GM23338 (cell line): ENCODE results near the gene KCNJ11. TPM values are rescaled to one million over a fixed set of nuclear protein-coding genes. Genes with fewer than 3 reads are reported as not detected.

ENCODE experiments used
- ATAC-seq: fragments of 200-7000 bp; cut with Tn5 transposase; 3 replicates; pipeline ENCODE4 v1.9.1; 2020
- DNase-seq: peaks from one replicate; pipeline ENCODE4 v3.0.0-alpha.2; 2015; ENCODE audit warnings: low spot score
- H2AFZ ChIP-seq: fragments of 200-600 bp; sonication (generic); 2 replicates; pipeline ENCODE4 v1.8.0; 2016; ENCODE audit warnings: antibody characterized with exemption, mild to moderate bottlenecking, moderate library complexity
- H3F3A ChIP-seq: fragments of 200-600 bp; sonication (generic); replicated peaks from 2 replicates; pipeline ENCODE4 v1.8.0; 2017; ENCODE audit warnings: antibody characterized with exemption, mixed run types, low read depth
- H3K27ac ChIP-seq: fragments of 200-600 bp; sonication (generic); 2 replicates; pipeline ENCODE4 v1.6.1; 2016; ENCODE audit warnings: low read depth
- H3K27me3 ChIP-seq: fragments of 200-600 bp; sonication (generic); 2 replicates; pipeline ENCODE4 v1.8.0; 2016; ENCODE audit warnings: mild to moderate bottlenecking, mixed run types, moderate library complexity; ENCODE audit not compliant: insufficient read depth
- H3K36me3 ChIP-seq: fragments of 200-600 bp; sonication (generic); 2 replicates; pipeline ENCODE4 v1.8.0; 2016; ENCODE audit warnings: mild to moderate bottlenecking; ENCODE audit not compliant: insufficient read depth
- H3K4me1 ChIP-seq: fragments of 200-600 bp; sonication (generic); 2 replicates; pipeline ENCODE4 v1.8.0; 2016; ENCODE audit warnings: mild to moderate bottlenecking, moderate library complexity; ENCODE audit not compliant: insufficient read depth
- H3K4me2 ChIP-seq: fragments of 200-600 bp; sonication (generic); 2 replicates; pipeline ENCODE4 v1.7.1; 2017; ENCODE audit warnings: mixed run types
- H3K4me3 ChIP-seq: fragments of 200-600 bp; sonication (generic); 2 replicates; pipeline ENCODE4 v1.6.1; 2016; ENCODE audit warnings: mixed run types
- H3K79me2 ChIP-seq: fragments of 200-600 bp; sonication (generic); replicated peaks from 2 replicates; pipeline ENCODE4 v1.8.0; 2017; ENCODE audit warnings: mild to moderate bottlenecking; ENCODE audit not compliant: insufficient read depth
- H3K9me2 ChIP-seq: fragments of 200-600 bp; sonication (generic); 2 replicates; pipeline ENCODE4 v1.8.0; 2017; ENCODE audit not compliant: insufficient read depth
- H4K20me1 ChIP-seq: fragments of 200-600 bp; sonication (generic); replicated peaks from 2 replicates; pipeline ENCODE4 v1.8.0; 2017; ENCODE audit warnings: mild to moderate bottlenecking; ENCODE audit not compliant: insufficient read depth
- H3K27ac Mint-ChIP-seq: 2 replicates; pipeline ENCODE4 v1.8.0; 2020; ENCODE audit warnings: inconsistent platforms, mild to moderate bottlenecking, moderate library complexity, mixed read lengths
- H3K27me3 Mint-ChIP-seq: 3 replicates; pipeline ENCODE4 v1.8.0; 2022; ENCODE audit warnings: low read depth, mild to moderate bottlenecking, moderate library complexity, mixed read lengths, inconsistent platforms; ENCODE audit not compliant: insufficient read depth, poor library complexity
- H3K36me3 Mint-ChIP-seq: 3 replicates; pipeline ENCODE4 v1.8.0; 2021; ENCODE audit warnings: low read depth, mild to moderate bottlenecking, inconsistent platforms, moderate library complexity, mixed read lengths
- H3K4me1 Mint-ChIP-seq: 3 replicates; pipeline ENCODE4 v1.8.0; 2020; ENCODE audit warnings: mild to moderate bottlenecking, inconsistent platforms, mixed read lengths
- H3K4me3 Mint-ChIP-seq: 3 replicates; pipeline ENCODE4 v1.8.0; 2021; ENCODE audit warnings: moderate library complexity, mild to moderate bottlenecking, inconsistent platforms, mixed read lengths
- H3K9me3 Mint-ChIP-seq: 3 replicates; pipeline ENCODE4 v1.8.0; 2020; ENCODE audit warnings: moderate library complexity, mild to moderate bottlenecking, inconsistent platforms, mixed read lengths
- CREB1 ChIP-seq: fragments of 250-450 bp; sonication (Bioruptor Pico); IDR thresholded peaks from 2 replicates; pipeline ENCODE4 v1.5.0; 2020; ENCODE audit warnings: low read depth, mild to moderate bottlenecking, moderate library complexity
- ETS1 ChIP-seq: IDR thresholded peaks from 2 replicates; pipeline ENCODE4 v1.6.1; 2016; ENCODE audit warnings: antibody characterized with exemption
- EZH2phosphoT487 ChIP-seq: fragments of 200-600 bp; sonication (generic); IDR thresholded peaks from one replicate; pipeline ENCODE4 v1.8.1; 2018; ENCODE audit warnings: antibody characterized with exemption; ENCODE audit not compliant: unreplicated experiment
- JUNB ChIP-seq: IDR thresholded peaks from one replicate; pipeline ENCODE4 v1.6.1; 2016; ENCODE audit warnings: antibody characterized with exemption; ENCODE audit not compliant: unreplicated experiment
- NANOG ChIP-seq: IDR thresholded peaks from 2 replicates; pipeline ENCODE4 v1.6.1; 2016; ENCODE audit warnings: antibody characterized with exemption, borderline replicate concordance
- POLR2AphosphoS5 ChIP-seq: IDR thresholded peaks from 2 replicates; pipeline ENCODE4 v1.6.1; 2016; ENCODE audit warnings: antibody characterized with exemption, low read depth
- STAT1 ChIP-seq: IDR thresholded peaks from one replicate; pipeline ENCODE4 v1.6.1; 2016; ENCODE audit warnings: antibody characterized with exemption; ENCODE audit not compliant: unreplicated experiment
- ZNF114 ChIP-seq: fragments of 250-450 bp; sonication (Bioruptor Pico); IDR thresholded peaks from 2 replicates; pipeline ENCODE4 v1.5.0; 2020; ENCODE audit warnings: mild to moderate bottlenecking, moderate library complexity
- polyA plus RNA-seq: library from polyadenylated mRNA; unstranded; fragments of >200 nt; fragmentation: Nextera tagmentation; extraction: Ambion mirVana; gene quantifications from 2 replicates; pipeline ENCODE4 v1.2.1, GENCODE V29; 2016
- total RNA-seq: library from RNA; depleted of rRNA; stranded (reverse); fragments of >200 nt; shearing (Covaris generic); gene quantifications from 2 replicates; pipeline ENCODE4 v1.2.3, GENCODE V29; 2014
- TF ChIP-seq, protein P1 (sequence below), 2 experiments: fragments of 200-600 bp in 1 of 2; sonication (generic) in 1 of 2; conservative IDR thresholded peaks; 2 replicates each; pipeline versions ENCODE4 v1.5.1 to v1.6.1; 2016 to 2017; ENCODE audit warnings: antibody characterized with exemption in 2 of 2, low read depth in 2 of 2, mild to moderate bottlenecking in 2 of 2, moderate library complexity in 1 of 2
- TF ChIP-seq, protein P2 (sequence below): fragments of 250-450 bp; sonication (Bioruptor Pico); IDR thresholded peaks from 2 replicates; pipeline ENCODE4 v1.5.0; 2020; ENCODE audit warnings: mild to moderate bottlenecking, moderate library complexity
- TF ChIP-seq, protein P3 (sequence below): IDR thresholded peaks from one replicate; pipeline ENCODE4 v1.6.1; 2018; ENCODE audit warnings: antibody characterized with exemption; ENCODE audit not compliant: unreplicated experiment

The KCNJ11 gene
- total and polyA plus RNA-seq, 2 experiments from 2014 or later: 0.89 to 7.9 TPM

- DNase-seq (no peak), ATAC-seq (no peak)
- Histone ChIP-seq H4K20me1 (no peaks in the 10 kb centered on the region), H3K4me2 (no peak overlapping the region), H3K4me1 (peaks cover 16% of the 10 kb centered on the region), H3K27me3 (no peaks in the 10 kb centered on the region), H3K4me3 (no peak overlapping the region), H3K79me2 (no peaks in the 10 kb centered on the region), H3K27ac (no peak overlapping the region), H3F3A (no peaks in the 10 kb centered on the region), H3K36me3 (no peaks in the 10 kb centered on the region), H2AFZ (no peak overlapping the region), H3K9me2 (no peaks in the 10 kb centered on the region)
- H3K9me3 Mint-ChIP-seq: no peaks in the 10 kb centered on the region
- peaks cover 14% of the 10 kb centered on the region for H3K27me3 Mint-ChIP-seq
- no peaks in the 10 kb centered on the region for H3K36me3 Mint-ChIP-seq
- H3K4me3 Mint-ChIP-seq: no peak overlapping the region
- H3K4me1 Mint-ChIP-seq: peaks cover 27% of the 10 kb centered on the region
- no peak for TF ChIP-seq ZNF114 (CRISPR knock-in tag)
- TF ChIP-seq, protein P1, sequence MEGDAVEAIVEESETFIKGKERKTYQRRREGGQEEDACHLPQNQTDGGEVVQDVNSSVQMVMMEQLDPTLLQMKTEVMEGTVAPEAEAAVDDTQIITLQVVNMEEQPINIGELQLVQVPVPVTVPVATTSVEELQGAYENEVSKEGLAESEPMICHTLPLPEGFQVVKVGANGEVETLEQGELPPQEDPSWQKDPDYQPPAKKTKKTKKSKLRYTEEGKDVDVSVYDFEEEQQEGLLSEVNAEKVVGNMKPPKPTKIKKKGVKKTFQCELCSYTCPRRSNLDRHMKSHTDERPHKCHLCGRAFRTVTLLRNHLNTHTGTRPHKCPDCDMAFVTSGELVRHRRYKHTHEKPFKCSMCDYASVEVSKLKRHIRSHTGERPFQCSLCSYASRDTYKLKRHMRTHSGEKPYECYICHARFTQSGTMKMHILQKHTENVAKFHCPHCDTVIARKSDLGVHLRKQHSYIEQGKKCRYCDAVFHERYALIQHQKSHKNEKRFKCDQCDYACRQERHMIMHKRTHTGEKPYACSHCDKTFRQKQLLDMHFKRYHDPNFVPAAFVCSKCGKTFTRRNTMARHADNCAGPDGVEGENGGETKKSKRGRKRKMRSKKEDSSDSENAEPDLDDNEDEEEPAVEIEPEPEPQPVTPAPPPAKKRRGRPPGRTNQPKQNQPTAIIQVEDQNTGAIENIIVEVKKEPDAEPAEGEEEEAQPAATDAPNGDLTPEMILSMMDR (conservative IDR thresholded peaks at IDR 0.05; ENCODE audit: low read depth in 2 of 2): no peak
- no peak for TF ChIP-seq STAT1
- no peak for TF ChIP-seq EZH2phosphoT487
- TF ChIP-seq, protein P2, sequence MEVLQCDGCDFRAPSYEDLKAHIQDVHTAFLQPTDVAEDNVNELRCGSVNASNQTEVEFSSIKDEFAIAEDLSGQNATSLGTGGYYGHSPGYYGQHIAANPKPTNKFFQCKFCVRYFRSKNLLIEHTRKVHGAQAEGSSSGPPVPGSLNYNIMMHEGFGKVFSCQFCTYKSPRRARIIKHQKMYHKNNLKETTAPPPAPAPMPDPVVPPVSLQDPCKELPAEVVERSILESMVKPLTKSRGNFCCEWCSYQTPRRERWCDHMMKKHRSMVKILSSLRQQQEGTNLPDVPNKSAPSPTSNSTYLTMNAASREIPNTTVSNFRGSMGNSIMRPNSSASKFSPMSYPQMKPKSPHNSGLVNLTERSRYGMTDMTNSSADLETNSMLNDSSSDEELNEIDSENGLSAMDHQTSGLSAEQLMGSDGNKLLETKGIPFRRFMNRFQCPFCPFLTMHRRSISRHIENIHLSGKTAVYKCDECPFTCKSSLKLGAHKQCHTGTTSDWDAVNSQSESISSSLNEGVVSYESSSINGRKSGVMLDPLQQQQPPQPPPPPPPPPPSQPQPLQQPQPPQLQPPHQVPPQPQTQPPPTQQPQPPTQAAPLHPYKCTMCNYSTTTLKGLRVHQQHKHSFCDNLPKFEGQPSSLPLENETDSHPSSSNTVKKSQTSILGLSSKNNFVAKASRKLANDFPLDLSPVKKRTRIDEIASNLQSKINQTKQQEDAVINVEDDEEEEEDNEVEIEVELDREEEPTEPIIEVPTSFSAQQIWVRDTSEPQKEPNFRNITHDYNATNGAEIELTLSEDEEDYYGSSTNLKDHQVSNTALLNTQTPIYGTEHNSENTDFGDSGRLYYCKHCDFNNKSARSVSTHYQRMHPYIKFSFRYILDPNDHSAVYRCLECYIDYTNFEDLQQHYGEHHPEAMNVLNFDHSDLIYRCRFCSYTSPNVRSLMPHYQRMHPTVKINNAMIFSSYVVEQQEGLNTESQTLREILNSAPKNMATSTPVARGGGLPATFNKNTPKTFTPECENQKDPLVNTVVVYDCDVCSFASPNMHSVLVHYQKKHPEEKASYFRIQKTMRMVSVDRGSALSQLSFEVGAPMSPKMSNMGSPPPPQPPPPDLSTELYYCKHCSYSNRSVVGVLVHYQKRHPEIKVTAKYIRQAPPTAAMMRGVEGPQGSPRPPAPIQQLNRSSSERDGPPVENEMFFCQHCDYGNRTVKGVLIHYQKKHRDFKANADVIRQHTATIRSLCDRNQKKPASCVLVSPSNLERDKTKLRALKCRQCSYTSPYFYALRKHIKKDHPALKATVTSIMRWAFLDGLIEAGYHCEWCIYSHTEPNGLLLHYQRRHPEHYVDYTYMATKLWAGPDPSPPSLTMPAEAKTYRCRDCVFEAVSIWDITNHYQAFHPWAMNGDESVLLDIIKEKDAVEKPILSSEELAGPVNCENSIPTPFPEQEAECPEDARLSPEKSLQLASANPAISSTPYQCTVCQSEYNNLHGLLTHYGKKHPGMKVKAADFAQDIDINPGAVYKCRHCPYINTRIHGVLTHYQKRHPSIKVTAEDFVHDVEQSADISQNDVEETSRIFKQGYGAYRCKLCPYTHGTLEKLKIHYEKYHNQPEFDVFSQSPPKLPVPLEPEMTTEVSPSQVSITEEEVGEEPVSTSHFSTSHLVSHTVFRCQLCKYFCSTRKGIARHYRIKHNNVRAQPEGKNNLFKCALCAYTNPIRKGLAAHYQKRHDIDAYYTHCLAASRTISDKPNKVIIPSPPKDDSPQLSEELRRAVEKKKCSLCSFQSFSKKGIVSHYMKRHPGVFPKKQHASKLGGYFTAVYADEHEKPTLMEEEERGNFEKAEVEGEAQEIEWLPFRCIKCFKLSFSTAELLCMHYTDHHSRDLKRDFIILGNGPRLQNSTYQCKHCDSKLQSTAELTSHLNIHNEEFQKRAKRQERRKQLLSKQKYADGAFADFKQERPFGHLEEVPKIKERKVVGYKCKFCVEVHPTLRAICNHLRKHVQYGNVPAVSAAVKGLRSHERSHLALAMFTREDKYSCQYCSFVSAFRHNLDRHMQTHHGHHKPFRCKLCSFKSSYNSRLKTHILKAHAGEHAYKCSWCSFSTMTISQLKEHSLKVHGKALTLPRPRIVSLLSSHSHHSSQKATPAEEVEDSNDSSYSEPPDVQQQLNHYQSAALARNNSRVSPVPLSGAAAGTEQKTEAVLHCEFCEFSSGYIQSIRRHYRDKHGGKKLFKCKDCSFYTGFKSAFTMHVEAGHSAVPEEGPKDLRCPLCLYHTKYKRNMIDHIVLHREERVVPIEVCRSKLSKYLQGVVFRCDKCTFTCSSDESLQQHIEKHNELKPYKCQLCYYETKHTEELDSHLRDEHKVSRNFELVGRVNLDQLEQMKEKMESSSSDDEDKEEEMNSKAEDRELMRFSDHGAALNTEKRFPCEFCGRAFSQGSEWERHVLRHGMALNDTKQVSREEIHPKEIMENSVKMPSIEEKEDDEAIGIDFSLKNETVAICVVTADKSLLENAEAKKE: no peak
- TF ChIP-seq JUNB: no peak
- TF ChIP-seq, protein P3, sequence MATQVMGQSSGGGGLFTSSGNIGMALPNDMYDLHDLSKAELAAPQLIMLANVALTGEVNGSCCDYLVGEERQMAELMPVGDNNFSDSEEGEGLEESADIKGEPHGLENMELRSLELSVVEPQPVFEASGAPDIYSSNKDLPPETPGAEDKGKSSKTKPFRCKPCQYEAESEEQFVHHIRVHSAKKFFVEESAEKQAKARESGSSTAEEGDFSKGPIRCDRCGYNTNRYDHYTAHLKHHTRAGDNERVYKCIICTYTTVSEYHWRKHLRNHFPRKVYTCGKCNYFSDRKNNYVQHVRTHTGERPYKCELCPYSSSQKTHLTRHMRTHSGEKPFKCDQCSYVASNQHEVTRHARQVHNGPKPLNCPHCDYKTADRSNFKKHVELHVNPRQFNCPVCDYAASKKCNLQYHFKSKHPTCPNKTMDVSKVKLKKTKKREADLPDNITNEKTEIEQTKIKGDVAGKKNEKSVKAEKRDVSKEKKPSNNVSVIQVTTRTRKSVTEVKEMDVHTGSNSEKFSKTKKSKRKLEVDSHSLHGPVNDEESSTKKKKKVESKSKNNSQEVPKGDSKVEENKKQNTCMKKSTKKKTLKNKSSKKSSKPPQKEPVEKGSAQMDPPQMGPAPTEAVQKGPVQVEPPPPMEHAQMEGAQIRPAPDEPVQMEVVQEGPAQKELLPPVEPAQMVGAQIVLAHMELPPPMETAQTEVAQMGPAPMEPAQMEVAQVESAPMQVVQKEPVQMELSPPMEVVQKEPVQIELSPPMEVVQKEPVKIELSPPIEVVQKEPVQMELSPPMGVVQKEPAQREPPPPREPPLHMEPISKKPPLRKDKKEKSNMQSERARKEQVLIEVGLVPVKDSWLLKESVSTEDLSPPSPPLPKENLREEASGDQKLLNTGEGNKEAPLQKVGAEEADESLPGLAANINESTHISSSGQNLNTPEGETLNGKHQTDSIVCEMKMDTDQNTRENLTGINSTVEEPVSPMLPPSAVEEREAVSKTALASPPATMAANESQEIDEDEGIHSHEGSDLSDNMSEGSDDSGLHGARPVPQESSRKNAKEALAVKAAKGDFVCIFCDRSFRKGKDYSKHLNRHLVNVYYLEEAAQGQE: no peak
- TF ChIP-seq ETS1: no peak
- no peak for TF ChIP-seq POLR2AphosphoS5
- no peak for TF ChIP-seq CREB1
- TF ChIP-seq NANOG: no peak
- no peak overlapping the region for H3K27ac Mint-ChIP-seq
Observed at GRCh38 chr11:17416492-17416891, 28.0 kb upstream of the KCNJ11 start.
